Lower leg skin (tissue), 3 donors: Measurements from ENCODE around the gene BIN2.

Source experiments
- POLR2A ChIP-seq, 2 donors: fragments of 450-650 bp; IDR thresholded peaks; one replicate each; pipeline ENCODE4 v1.6.1; 2016 to 2017; ENCODE audit warnings: antibody characterized with exemption in 2 of 2, mild to moderate bottlenecking in 1 of 2, moderate library complexity in 1 of 2
- TF ChIP-seq, protein P1 (sequence below), 3 donors: fragments of 450-650 bp; IDR thresholded peaks; one replicate each; pipeline ENCODE4 v1.5.1; 2016; ENCODE audit warnings: antibody characterized with exemption in 3 of 3, mild to moderate bottlenecking in 3 of 3, moderate library complexity in 2 of 3

DNA sequence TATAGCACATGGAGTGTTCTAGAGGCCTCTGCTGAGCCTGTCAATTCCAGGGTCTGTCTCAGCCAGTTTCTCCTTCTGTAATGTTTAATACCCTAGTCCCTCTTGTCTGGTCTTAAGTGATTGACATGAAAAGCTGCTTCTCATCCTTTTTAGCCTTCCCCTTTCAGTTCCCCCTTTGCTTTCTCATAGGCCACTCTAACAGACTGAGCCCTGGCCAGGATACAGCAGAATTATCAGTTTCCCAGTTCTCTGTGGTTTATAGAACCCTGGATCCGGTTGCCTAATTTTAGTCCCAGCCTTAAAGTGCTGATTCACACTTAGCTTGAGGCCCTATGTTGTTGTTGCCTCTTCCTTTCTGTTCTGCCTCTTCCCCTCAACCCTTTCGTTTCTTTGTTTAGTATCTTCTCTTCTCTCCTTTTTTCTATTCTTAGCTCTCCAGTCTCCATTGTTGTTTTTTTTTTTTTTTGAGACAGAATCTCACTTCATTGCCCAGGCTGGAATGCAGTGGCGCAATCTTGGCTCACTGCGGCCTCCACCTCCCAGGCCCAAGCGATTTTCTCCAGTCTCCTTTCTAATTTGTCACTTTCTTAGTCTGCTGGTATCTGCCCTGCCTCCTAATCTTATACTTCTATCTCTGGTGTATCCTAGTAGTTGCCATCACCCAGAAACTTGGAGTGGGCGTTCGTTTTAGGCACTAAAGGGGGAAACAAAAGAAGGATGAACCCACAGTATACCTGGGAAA lies 2.9 kb upstream of the BIN2 start:
- TF ChIP-seq, protein P1, sequence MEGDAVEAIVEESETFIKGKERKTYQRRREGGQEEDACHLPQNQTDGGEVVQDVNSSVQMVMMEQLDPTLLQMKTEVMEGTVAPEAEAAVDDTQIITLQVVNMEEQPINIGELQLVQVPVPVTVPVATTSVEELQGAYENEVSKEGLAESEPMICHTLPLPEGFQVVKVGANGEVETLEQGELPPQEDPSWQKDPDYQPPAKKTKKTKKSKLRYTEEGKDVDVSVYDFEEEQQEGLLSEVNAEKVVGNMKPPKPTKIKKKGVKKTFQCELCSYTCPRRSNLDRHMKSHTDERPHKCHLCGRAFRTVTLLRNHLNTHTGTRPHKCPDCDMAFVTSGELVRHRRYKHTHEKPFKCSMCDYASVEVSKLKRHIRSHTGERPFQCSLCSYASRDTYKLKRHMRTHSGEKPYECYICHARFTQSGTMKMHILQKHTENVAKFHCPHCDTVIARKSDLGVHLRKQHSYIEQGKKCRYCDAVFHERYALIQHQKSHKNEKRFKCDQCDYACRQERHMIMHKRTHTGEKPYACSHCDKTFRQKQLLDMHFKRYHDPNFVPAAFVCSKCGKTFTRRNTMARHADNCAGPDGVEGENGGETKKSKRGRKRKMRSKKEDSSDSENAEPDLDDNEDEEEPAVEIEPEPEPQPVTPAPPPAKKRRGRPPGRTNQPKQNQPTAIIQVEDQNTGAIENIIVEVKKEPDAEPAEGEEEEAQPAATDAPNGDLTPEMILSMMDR (IDR thresholded peaks at IDR 0.05), result no peak
- no peak for TF ChIP-seq POLR2A (IDR thresholded peaks at IDR 0.05)
